ENCODE results near the gene CMC2. TPM values are rescaled to one million over a fixed set of nuclear protein-coding genes. Genes with fewer than 3 reads are reported as not detected.
A peak's percentile ranks its signal among the peaks of the same experiment; 100 is the strongest.

CMC2 gene
- 13.6 and 18.5 TPM in 2 replicates for total RNA-seq

DNA sequence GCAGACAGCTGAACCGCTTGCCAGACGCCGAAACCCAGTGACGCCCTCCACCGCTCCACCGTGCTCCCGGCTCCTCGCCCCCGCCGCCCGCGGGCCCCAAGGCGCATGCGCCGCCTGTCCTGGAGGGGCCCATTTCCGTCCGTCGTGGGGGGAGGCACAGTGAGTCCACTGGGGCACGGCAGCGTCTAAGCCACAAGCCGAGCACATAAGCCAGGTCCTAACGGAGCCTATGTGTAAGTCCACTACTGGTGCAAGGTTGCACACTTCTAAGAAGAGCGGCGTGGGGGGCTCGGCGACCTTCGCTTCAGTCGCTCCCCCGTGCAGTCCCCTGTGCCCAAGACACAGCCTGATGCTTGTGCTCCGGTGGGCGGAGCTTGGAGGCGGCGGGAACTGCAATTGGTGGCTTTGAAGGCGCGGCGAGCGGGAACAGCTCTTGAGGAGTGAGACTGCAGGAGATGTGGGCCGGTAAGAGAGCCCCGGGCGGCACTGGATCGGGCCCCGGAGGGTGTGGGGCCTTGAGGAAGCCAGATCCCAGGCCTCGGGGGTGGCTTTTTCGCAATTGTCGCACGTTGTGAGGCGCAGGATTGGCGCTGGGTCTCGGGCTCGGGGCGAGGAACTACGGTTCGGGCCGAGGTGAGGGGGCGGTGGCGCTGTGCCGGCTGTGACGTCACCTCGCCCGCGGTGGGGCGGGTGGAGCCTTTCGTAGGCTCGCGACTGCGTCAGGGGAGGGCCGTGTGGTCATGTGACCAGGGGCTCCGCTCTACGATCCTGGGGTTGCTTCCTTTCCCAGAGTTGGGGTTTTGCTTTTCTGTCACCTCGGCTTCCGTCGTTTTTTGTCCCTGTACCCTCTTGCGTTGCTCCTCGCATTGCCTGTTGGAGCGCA, at the start of gene CMC2, which contains the start of gene CENPN:
CMC2 (minus strand) TSS at position 73 of the 883 bp plus-strand sequence. CDS start 9,491 bp downstream, outside the sequence.
CENPN (plus strand) TSS at position 402 of the 883 bp plus-strand sequence. CDS start 4,726 bp downstream, outside the sequence.
- Histone ChIP-seq H3K79me2 (ENCODE audit: insufficient read depth, low read length) (peaks cover 86% of the 10 kb centered on the region), H3K4me1 (ENCODE audit: insufficient read depth, low read length) (peaks cover 25% of the 10 kb centered on the region), H3K4me3 (ENCODE audit: insufficient read depth, low read length) (peak within 1 kb of the TSS; percentile 96), H3K27me3 (ENCODE audit: insufficient read depth, low read length) (no peaks in the 10 kb centered on the region), H3K4me2 (ENCODE audit: insufficient read depth, low read length) (peak within 1 kb of the TSS; percentile 94), H3K27ac (ENCODE audit: low read depth, low read length) (peak within 1 kb of the TSS; percentile 100), H2AFZ (ENCODE audit: low read length) (peak within 1 kb of the TSS; percentile 99), H3K9me3 (ENCODE audit: low read depth, low read length) (no peaks in the 10 kb centered on the region), H4K20me1 (ENCODE audit: insufficient read depth, low read length) (peaks cover 3% of the 10 kb centered on the region), H3K36me3 (ENCODE audit: insufficient read depth, low read length) (peaks cover 3% of the 10 kb centered on the region)
- TF ChIP-seq, protein P1, sequence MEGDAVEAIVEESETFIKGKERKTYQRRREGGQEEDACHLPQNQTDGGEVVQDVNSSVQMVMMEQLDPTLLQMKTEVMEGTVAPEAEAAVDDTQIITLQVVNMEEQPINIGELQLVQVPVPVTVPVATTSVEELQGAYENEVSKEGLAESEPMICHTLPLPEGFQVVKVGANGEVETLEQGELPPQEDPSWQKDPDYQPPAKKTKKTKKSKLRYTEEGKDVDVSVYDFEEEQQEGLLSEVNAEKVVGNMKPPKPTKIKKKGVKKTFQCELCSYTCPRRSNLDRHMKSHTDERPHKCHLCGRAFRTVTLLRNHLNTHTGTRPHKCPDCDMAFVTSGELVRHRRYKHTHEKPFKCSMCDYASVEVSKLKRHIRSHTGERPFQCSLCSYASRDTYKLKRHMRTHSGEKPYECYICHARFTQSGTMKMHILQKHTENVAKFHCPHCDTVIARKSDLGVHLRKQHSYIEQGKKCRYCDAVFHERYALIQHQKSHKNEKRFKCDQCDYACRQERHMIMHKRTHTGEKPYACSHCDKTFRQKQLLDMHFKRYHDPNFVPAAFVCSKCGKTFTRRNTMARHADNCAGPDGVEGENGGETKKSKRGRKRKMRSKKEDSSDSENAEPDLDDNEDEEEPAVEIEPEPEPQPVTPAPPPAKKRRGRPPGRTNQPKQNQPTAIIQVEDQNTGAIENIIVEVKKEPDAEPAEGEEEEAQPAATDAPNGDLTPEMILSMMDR (IDR thresholded peaks at IDR 0.05; ENCODE audit: extremely low read depth, low read depth, low read length), result no peak
- DNase-seq (ENCODE audit: insufficient read length, low spot score, missing footprints), result peak; percentile 98

DNA sequence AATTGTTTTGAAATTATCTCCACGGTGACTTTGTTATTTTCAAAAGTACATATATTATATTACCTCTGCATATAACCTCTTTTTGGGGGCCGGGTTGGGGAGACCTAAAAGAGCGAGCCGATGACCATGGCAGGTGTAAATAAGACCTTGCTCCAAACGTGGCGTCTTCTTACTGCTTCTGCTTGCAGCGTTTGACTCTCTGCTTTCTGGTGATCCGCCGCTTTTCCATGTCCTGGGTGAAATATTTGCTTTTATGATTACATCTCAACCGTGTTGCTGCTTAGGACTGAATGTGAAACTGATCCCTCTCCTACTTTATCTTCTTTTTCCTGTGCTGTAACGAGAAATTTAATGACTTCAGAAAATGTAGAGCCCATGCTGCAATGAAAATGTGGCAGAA, 47.1 kb upstream of the CMC2 start:
- Histone ChIP-seq H2AFZ (ENCODE audit: low read length) (no peak overlapping the region), H3K4me1 (ENCODE audit: insufficient read depth, low read length) (no peaks in the 10 kb centered on the region), H3K79me2 (ENCODE audit: insufficient read depth, low read length) (no peaks in the 10 kb centered on the region), H3K4me3 (ENCODE audit: insufficient read depth, low read length) (no peak overlapping the region), H3K27me3 (ENCODE audit: insufficient read depth, low read length) (no peaks in the 10 kb centered on the region), H3K4me2 (ENCODE audit: insufficient read depth, low read length) (no peak overlapping the region), H3K36me3 (ENCODE audit: insufficient read depth, low read length) (no peaks in the 10 kb centered on the region), H3K27ac (ENCODE audit: low read depth, low read length) (no peak overlapping the region), H3K9me3 (ENCODE audit: low read depth, low read length) (peaks cover 3% of the 10 kb centered on the region), H4K20me1 (ENCODE audit: insufficient read depth, low read length) (no peaks in the 10 kb centered on the region)
- TF ChIP-seq, protein P1 (IDR thresholded peaks at IDR 0.05; ENCODE audit: extremely low read depth, low read depth, low read length), result no peak
- no peak for DNase-seq (ENCODE audit: insufficient read length, low spot score, missing footprints)

DNA sequence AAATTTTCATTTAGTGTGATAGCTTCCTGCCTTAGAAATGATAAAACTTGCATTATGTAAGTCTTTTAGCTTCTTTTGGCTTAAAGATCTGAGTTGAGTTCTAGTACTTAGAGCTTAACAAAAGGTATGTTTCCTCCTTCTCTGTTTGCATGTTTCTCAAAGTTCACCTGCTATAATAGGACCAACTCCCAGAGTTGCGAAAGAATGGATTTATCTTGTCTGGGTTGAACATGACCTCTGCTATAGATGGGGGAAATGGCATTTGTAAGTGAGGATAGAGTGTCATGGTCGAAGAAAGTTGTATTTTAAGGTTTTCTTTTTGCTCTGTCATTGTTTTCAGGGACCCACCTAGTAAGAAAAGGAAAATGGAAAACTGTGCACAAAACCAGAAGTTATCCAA, 36.1 kb upstream of the CMC2 start:
- Histone ChIP-seq H2AFZ (ENCODE audit: low read length) (no peak overlapping the region), H3K4me1 (ENCODE audit: insufficient read depth, low read length) (no peaks in the 10 kb centered on the region), H3K36me3 (ENCODE audit: insufficient read depth, low read length) (peaks cover 50% of the 10 kb centered on the region), H3K27ac (ENCODE audit: low read depth, low read length) (no peak overlapping the region), H3K4me2 (ENCODE audit: insufficient read depth, low read length) (no peak overlapping the region), H3K9me3 (ENCODE audit: low read depth, low read length) (no peaks in the 10 kb centered on the region), H3K79me2 (ENCODE audit: insufficient read depth, low read length) (peaks cover 29% of the 10 kb centered on the region), H3K27me3 (ENCODE audit: insufficient read depth, low read length) (no peaks in the 10 kb centered on the region), H3K4me3 (ENCODE audit: insufficient read depth, low read length) (no peak overlapping the region), H4K20me1 (ENCODE audit: insufficient read depth, low read length) (peaks cover 12% of the 10 kb centered on the region)
- no peak for DNase-seq (ENCODE audit: insufficient read length, low spot score, missing footprints)
- TF ChIP-seq, protein P1 (IDR thresholded peaks at IDR 0.05; ENCODE audit: extremely low read depth, low read depth, low read length), result no peak

DNA sequence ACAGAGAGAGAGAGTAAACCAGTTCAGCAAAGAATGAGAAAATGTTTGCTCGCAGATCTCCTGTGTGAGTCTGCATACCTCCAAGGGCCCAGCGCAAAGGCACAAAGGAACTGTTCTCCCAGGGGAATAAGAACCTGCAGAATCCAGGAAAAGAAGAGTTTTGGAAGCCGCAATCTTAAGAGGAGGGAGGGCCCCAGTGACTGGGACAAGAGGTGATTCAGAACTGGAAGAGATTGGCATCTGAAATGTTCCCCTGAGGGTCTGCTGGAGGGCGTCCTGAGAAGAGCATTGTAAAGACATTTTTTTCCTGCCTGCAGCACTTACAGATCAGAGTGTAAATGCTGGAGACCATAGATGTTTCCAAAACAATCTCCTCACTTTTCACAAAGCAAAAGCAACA, 35.0 kb upstream of the CMC2 start:
- H3K36me3 ChIP-seq (ENCODE audit: insufficient read depth, low read length), result peaks cover 50% of the 10 kb centered on the region
- DNase-seq (ENCODE audit: insufficient read length, low spot score, missing footprints), result no peak
- H3K27me3 ChIP-seq (ENCODE audit: insufficient read depth, low read length), result no peaks in the 10 kb centered on the region
- no peak overlapping the region for H3K4me3 ChIP-seq (ENCODE audit: insufficient read depth, low read length)
- peaks cover 6% of the 10 kb centered on the region for H3K4me1 ChIP-seq (ENCODE audit: insufficient read depth, low read length)
- H3K4me2 ChIP-seq (ENCODE audit: insufficient read depth, low read length), result no peak overlapping the region
- TF ChIP-seq, protein P1 (IDR thresholded peaks at IDR 0.05; ENCODE audit: extremely low read depth, low read depth, low read length), result no peak
- no peak overlapping the region for H2AFZ ChIP-seq (ENCODE audit: low read length)
- peaks cover 40% of the 10 kb centered on the region for H3K79me2 ChIP-seq (ENCODE audit: insufficient read depth, low read length)
- no peaks in the 10 kb centered on the region for H3K9me3 ChIP-seq (ENCODE audit: low read depth, low read length)
- H4K20me1 ChIP-seq (ENCODE audit: insufficient read depth, low read length), result peaks cover 16% of the 10 kb centered on the region
- H3K27ac ChIP-seq (ENCODE audit: low read depth, low read length), result no peak overlapping the region
